ENCODE data around the gene PRH2.

PRH2 gene

GRCh38 chr12:10928746-10929286 is at the start of gene PRH2:
Gene PRH2 (plus strand): TSS chr12:10929236. CDS start chr12:10929274, 38 bp downstream.
- FAIRE-seq, result no peak
- TF ChIP-seq POLR2A (IDR thresholded peaks at IDR 0.05; ENCODE audit: low read depth, low read length), result no peak
- DNase-seq (ENCODE audit: insufficient read length, low spot score), result no peak

- no peak for TF ChIP-seq POLR2A (IDR thresholded peaks at IDR 0.05; ENCODE audit: low read depth, low read length)
Measured at GRCh38 chr12:10884086-10884725, 44.8 kb upstream of the PRH2 start, which contains the start of gene PRH1. Gene PRH1 (minus strand): TSS chr12:10884255. CDS start chr12:10884217, 38 bp downstream.

GRCh38 chr12:10889226-10889625 is 39.8 kb upstream of the PRH2 start:
- no peak for DNase-seq (ENCODE audit: insufficient read length, low spot score)
- no peak for FAIRE-seq
- no peak for TF ChIP-seq POLR2A (IDR thresholded peaks at IDR 0.05; ENCODE audit: low read depth, low read length)

More at GRCh38 chr12:10884086-10884725, 44.8 kb upstream of the PRH2 start, which contains the start of gene PRH1:
- FAIRE-seq (no peak), DNase-seq (ENCODE audit: insufficient read length, low spot score) (no peak)

GRCh38 chr12:10891937-10892336 is 37.1 kb upstream of the PRH2 start:
- DNase-seq (ENCODE audit: insufficient read length, low spot score), result no peak
- TF ChIP-seq POLR2A (IDR thresholded peaks at IDR 0.05; ENCODE audit: low read depth, low read length), result no peak
- no peak for FAIRE-seq

- FAIRE-seq, result no peak
- DNase-seq (ENCODE audit: insufficient read length, low spot score), result no peak
- no peak for TF ChIP-seq POLR2A (IDR thresholded peaks at IDR 0.05; ENCODE audit: low read depth, low read length)
Measured at GRCh38 chr12:10896854-10897253, 32.2 kb upstream of the PRH2 start.

- no peak for TF ChIP-seq POLR2A (IDR thresholded peaks at IDR 0.05; ENCODE audit: low read depth, low read length)
- FAIRE-seq, result no peak
- no peak for DNase-seq (ENCODE audit: insufficient read length, low spot score)
Measured at GRCh38 chr12:10900530-10900929, 28.5 kb upstream of the PRH2 start.

GRCh38 chr12:10900972-10901371 is 28.1 kb upstream of the PRH2 start:
- no peak for FAIRE-seq
- TF ChIP-seq POLR2A (IDR thresholded peaks at IDR 0.05; ENCODE audit: low read depth, low read length), result no peak
- DNase-seq (ENCODE audit: insufficient read length, low spot score), result no peak

GRCh38 chr12:10901427-10901826 is 27.6 kb upstream of the PRH2 start:
- TF ChIP-seq POLR2A (IDR thresholded peaks at IDR 0.05; ENCODE audit: low read depth, low read length), result no peak
- no peak for DNase-seq (ENCODE audit: insufficient read length, low spot score)
- FAIRE-seq, result no peak

GRCh38 chr12:10904686-10905085 is 24.4 kb upstream of the PRH2 start:
- FAIRE-seq (no peak), DNase-seq (ENCODE audit: insufficient read length, low spot score) (no peak)
- no peak for TF ChIP-seq POLR2A (IDR thresholded peaks at IDR 0.05; ENCODE audit: low read depth, low read length)

GRCh38 chr12:10909462-10909861 is 19.6 kb upstream of the PRH2 start, which contains the start of gene TAS2R13:
Gene TAS2R13 (minus strand): TSS chr12:10909562. CDS start chr12:10909298, 264 bp downstream.
- FAIRE-seq (no peak), DNase-seq (ENCODE audit: insufficient read length, low spot score) (no peak)
- TF ChIP-seq POLR2A (IDR thresholded peaks at IDR 0.05; ENCODE audit: low read depth, low read length), result no peak

GRCh38 chr12:10910380-10910779 is 18.7 kb upstream of the PRH2 start:
- DNase-seq (ENCODE audit: insufficient read length, low spot score), result no peak
- TF ChIP-seq POLR2A (IDR thresholded peaks at IDR 0.05; ENCODE audit: low read depth, low read length), result no peak
- FAIRE-seq, result no peak

GRCh38 chr12:10919809-10920208 is 9.2 kb upstream of the PRH2 start:
- FAIRE-seq, result no peak
- DNase-seq (ENCODE audit: insufficient read length, low spot score), result no peak
- no peak for TF ChIP-seq POLR2A (IDR thresholded peaks at IDR 0.05; ENCODE audit: low read depth, low read length)

- FAIRE-seq, result no peak
- DNase-seq (ENCODE audit: insufficient read length, low spot score), result no peak
- TF ChIP-seq POLR2A (IDR thresholded peaks at IDR 0.05; ENCODE audit: low read depth, low read length), result no peak
Measured at GRCh38 chr12:10926269-10926668, 2.8 kb upstream of the PRH2 start.

- FAIRE-seq, result no peak
- no peak for DNase-seq (ENCODE audit: insufficient read length, low spot score)
- TF ChIP-seq POLR2A (IDR thresholded peaks at IDR 0.05; ENCODE audit: low read depth, low read length), result no peak
Measured at GRCh38 chr12:10936506-10936905, 7.5 kb downstream of the PRH2 start.

- DNase-seq (ENCODE audit: insufficient read length, low spot score) (no peak), FAIRE-seq (no peak)
- TF ChIP-seq POLR2A (IDR thresholded peaks at IDR 0.05; ENCODE audit: low read depth, low read length), result no peak
Measured at GRCh38 chr12:10939163-10939562, 10.1 kb downstream of the PRH2 start, which contains the start of gene TAS2R14. Gene TAS2R14 (minus strand): TSS chr12:10939263. CDS start chr12:10939207, 56 bp downstream.

Data from H54 (cell line).